Mesenchymal stem cell (in vitro differentiated cells and primary cell): ENCODE data around the gene ALDH6A1.
A peak's percentile ranks its signal among the peaks of the same experiment; 100 is the strongest.

Experiments
- DNase-seq: peaks from one replicate; pipeline ENCODE4 v3.0.0-alpha.2; 2013
- H2AFZ ChIP-seq: one replicate; pipeline ENCODE4 v1.6.1; 2013; ENCODE audit warnings: low read depth, mild to moderate bottlenecking, control low read depth, inconsistent platforms, low read length, moderate library complexity
- H2AK5ac ChIP-seq: 2 replicates; pipeline ENCODE4 v1.6.1; 2013; ENCODE audit warnings: low read length, moderate library complexity, mild to moderate bottlenecking, inconsistent platforms; ENCODE audit not compliant: severe bottlenecking
- H2BK120ac ChIP-seq: one replicate; pipeline ENCODE4 v1.6.1; 2013; ENCODE audit warnings: low read depth, mild to moderate bottlenecking, inconsistent platforms, low read length, moderate library complexity
- H2BK12ac ChIP-seq, 2 experiments: one replicate each; pipeline ENCODE4 v1.6.1; 2013; ENCODE audit warnings: inconsistent platforms in 2 of 2, low read length in 2 of 2, mild to moderate bottlenecking in 2 of 2, moderate library complexity in 2 of 2, control low read depth in 1 of 2
- H2BK15ac ChIP-seq: one replicate; pipeline ENCODE4 v1.6.1; 2013; ENCODE audit warnings: mild to moderate bottlenecking, low read depth, inconsistent platforms; ENCODE audit not compliant: poor library complexity, severe bottlenecking
- H2BK5ac ChIP-seq: 2 replicates; pipeline ENCODE4 v1.6.1; 2013; ENCODE audit warnings: low read depth, mild to moderate bottlenecking, low read length, control low read depth, inconsistent platforms; ENCODE audit not compliant: poor library complexity, severe bottlenecking
- H3K14ac ChIP-seq, 2 experiments: one replicate each; pipeline ENCODE4 v1.6.1; 2013; ENCODE audit warnings: inconsistent platforms in 2 of 2, low read length in 2 of 2, control low read depth in 1 of 2, mild to moderate bottlenecking in 1 of 2, moderate library complexity in 1 of 2
- H3K18ac ChIP-seq, 2 experiments: one replicate each; pipeline ENCODE4 v1.6.1; 2013; ENCODE audit warnings: inconsistent platforms in 2 of 2, low read length in 2 of 2, control low read depth in 1 of 2, low read depth in 1 of 2, mild to moderate bottlenecking in 1 of 2
- H3K23ac ChIP-seq, 2 experiments: one replicate each; pipeline ENCODE4 v1.6.1; 2013; ENCODE audit warnings: inconsistent platforms in 2 of 2, low read length in 2 of 2, mild to moderate bottlenecking in 2 of 2, moderate library complexity in 2 of 2, control low read depth in 1 of 2
- H3K27ac ChIP-seq: 2 replicates; pipeline ENCODE4 v1.5.1; 2013; ENCODE audit warnings: mild to moderate bottlenecking, moderate library complexity, low read length, control low read depth, inconsistent platforms; ENCODE audit not compliant: poor library complexity, severe bottlenecking
- H3K27me3 ChIP-seq, 2 experiments: 2 replicates each; pipeline versions ENCODE4 v1.6.1 to v1.7.0; 2013; ENCODE audit warnings: low read length in 2 of 2, mild to moderate bottlenecking in 2 of 2, moderate library complexity in 2 of 2, control low read depth in 1 of 2, inconsistent platforms in 1 of 2; ENCODE audit not compliant: control insufficient read depth in 1 of 2, insufficient read depth in 1 of 2
- H3K36me3 ChIP-seq, 2 experiments: 2 replicates each; pipeline versions ENCODE4 v1.6.1 to v1.7.0; 2013; ENCODE audit warnings: low read length in 2 of 2, control low read depth in 1 of 2, inconsistent platforms in 1 of 2, low read depth in 1 of 2, mild to moderate bottlenecking in 1 of 2; ENCODE audit not compliant: insufficient read depth in 2 of 2, control insufficient read depth in 1 of 2
- H3K4ac ChIP-seq, 2 experiments: one replicate each; pipeline ENCODE4 v1.6.1; 2013; ENCODE audit warnings: inconsistent platforms in 2 of 2, low read length in 2 of 2, mild to moderate bottlenecking in 2 of 2, moderate library complexity in 2 of 2, control low read depth in 1 of 2, low read depth in 1 of 2
- H3K4me1 ChIP-seq: 2 replicates; pipeline ENCODE4 v1.6.1; 2013; ENCODE audit warnings: low read depth, low read length, control low read depth; ENCODE audit not compliant: control insufficient read depth, insufficient read depth
- H3K4me2 ChIP-seq: 2 replicates; pipeline ENCODE4 v1.6.1; 2013; ENCODE audit warnings: low read length, mild to moderate bottlenecking, inconsistent platforms; ENCODE audit not compliant: poor library complexity, severe bottlenecking
- H3K4me3 ChIP-seq, 2 experiments: 2 replicates each; pipeline versions ENCODE4 v1.5.1 to v1.7.0; 2013; ENCODE audit warnings: low read length in 2 of 2, mild to moderate bottlenecking in 2 of 2, control low read depth in 1 of 2, low read depth in 1 of 2; ENCODE audit not compliant: insufficient read depth in 1 of 2
- H3K79me1 ChIP-seq: replicated peaks from 2 replicates; pipeline ENCODE4 v1.6.1; 2013; ENCODE audit warnings: mild to moderate bottlenecking, control low read depth, low read length, inconsistent platforms; ENCODE audit not compliant: poor library complexity, severe bottlenecking
- H3K9ac ChIP-seq: 2 replicates; pipeline ENCODE4 v1.7.0; 2013; ENCODE audit warnings: mild to moderate bottlenecking, low read length, moderate library complexity
- H3K9me3 ChIP-seq: 2 replicates; pipeline ENCODE4 v1.7.0; 2013; ENCODE audit warnings: mild to moderate bottlenecking, low read length; ENCODE audit not compliant: control insufficient read depth
- H4K8ac ChIP-seq: one replicate; pipeline ENCODE4 v1.6.1; 2013; ENCODE audit warnings: inconsistent platforms, mild to moderate bottlenecking, low read length, moderate library complexity
- H4K91ac ChIP-seq: one replicate; pipeline ENCODE4 v1.6.1; 2013; ENCODE audit warnings: mild to moderate bottlenecking, low read length, inconsistent platforms
- WGBS: methylation state at CpG from one replicate; pipeline ENCODE4 v1.1.7; 2013; ENCODE audit warnings: mixed read lengths; 5-methylcytosine and 5-hydroxymethylcytosine counted together

Gene ALDH6A1

DNA sequence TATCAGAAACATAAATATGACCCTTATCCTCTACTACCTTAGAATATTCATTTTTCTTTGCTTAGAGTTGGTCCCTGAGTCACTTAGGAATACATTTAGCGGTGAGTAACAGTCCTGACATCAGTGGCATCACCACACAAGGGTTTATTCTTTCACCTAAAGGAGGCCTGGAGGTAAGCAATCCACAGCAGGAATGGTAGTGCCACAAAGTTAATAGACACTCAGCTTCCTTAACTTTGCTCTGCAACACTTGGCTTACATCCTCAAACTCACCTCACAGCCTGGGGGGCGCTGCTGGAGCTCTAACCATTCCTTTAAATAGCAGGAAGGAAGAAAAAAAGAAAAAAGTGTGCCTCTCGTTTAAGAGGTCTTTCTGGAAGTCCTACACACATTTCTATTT lies 36.0 kb downstream of the ALDH6A1 start:
- H3K36me3 ChIP-seq = peaks cover 0 to 13% of the 10 kb centered on the region in 2 experiments
- H3K27ac ChIP-seq = no peak overlapping the region
- H2AK5ac ChIP-seq = no peak overlapping the region
- no peak overlapping the region for H3K23ac ChIP-seq
- no peak overlapping the region for H4K8ac ChIP-seq
- no peak overlapping the region for H4K91ac ChIP-seq
- H3K4ac ChIP-seq = no peak overlapping the region
- DNase-seq = no peak
- H3K14ac ChIP-seq = no peak overlapping the region
- no peak overlapping the region for H2BK15ac ChIP-seq
- WGBS = 50% methylated on average over 1 of the region's 3 CpGs
- H2BK5ac ChIP-seq = no peak overlapping the region
- H2BK120ac ChIP-seq = no peak overlapping the region
- no peak overlapping the region for H2BK12ac ChIP-seq
- no peak overlapping the region for H3K18ac ChIP-seq
- no peaks in the 10 kb centered on the region for H3K79me1 ChIP-seq
- no peak overlapping the region for H3K4me2 ChIP-seq
- H3K4me3 ChIP-seq = no peak overlapping the region
- H3K4me1 ChIP-seq = no peaks in the 10 kb centered on the region
- no peaks in the 10 kb centered on the region for H3K27me3 ChIP-seq
- H3K9ac ChIP-seq = no peak overlapping the region
- H3K9me3 ChIP-seq = no peaks in the 10 kb centered on the region
- no peak overlapping the region for H2AFZ ChIP-seq

DNA sequence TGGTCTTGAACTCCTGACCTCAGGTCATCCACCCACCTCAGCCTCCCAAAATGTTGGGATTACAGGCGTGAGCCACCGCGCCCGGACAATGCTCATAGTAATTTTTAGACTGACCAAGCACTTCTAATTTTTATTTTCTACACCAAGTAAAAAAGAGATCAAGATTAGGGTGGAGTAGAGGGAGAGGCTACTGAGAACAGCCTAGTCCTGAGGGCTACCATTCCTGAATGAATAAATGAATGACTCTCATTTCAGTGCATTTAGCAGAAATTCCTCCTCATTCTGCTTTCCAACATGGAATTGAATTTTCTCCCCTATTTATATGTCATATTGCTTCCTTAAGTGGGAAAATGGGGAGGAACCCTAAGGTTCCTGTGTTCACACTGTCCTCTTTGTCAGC lies 38.7 kb downstream of the ALDH6A1 start:
- 100% methylated on average over 4 of the region's 4 CpGs for WGBS
- H2BK15ac ChIP-seq = no peak overlapping the region

DNA sequence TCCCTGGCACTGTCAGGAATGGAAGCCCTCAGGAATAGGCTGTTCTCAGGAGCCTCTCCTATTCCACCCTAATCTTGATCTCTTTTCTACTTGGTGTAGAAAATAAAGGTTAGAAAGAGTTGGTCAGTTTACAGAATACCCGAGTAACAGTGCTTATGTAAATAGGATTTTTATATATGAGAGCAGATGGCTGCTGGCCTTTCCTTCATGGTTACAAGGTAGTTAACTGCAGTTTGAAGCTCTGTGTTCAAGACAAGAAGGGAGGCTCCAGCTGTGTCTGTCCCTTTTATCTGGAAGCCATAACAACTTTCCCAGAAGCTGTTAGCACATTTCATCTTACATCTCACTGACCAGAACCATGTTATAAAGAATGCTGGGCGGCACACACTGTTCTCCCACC lies 42.0 kb downstream of the ALDH6A1 start:
- H3K27me3 ChIP-seq = no peaks in the 10 kb centered on the region
- no peak overlapping the region for H2AFZ ChIP-seq
- H3K27ac ChIP-seq = no peak overlapping the region
- no peak overlapping the region for H4K91ac ChIP-seq
- H3K14ac ChIP-seq = no peak overlapping the region
- H3K4me3 ChIP-seq = no peak overlapping the region
- no peak overlapping the region for H2BK15ac ChIP-seq
- peaks cover 0 to 20% of the 10 kb centered on the region in 2 experiments for H3K36me3 ChIP-seq
- no peak overlapping the region for H2BK12ac ChIP-seq
- no peaks in the 10 kb centered on the region for H3K4me1 ChIP-seq
- H3K18ac ChIP-seq = no peak overlapping the region
- WGBS = 43% methylated on average over 2 of the region's 2 CpGs
- no peak overlapping the region for H2BK120ac ChIP-seq
- no peak overlapping the region for H3K4ac ChIP-seq
- H3K23ac ChIP-seq = no peak overlapping the region
- H2BK5ac ChIP-seq = no peak overlapping the region
- no peak overlapping the region for H2AK5ac ChIP-seq
- H3K4me2 ChIP-seq = no peak overlapping the region
- no peak overlapping the region for H4K8ac ChIP-seq
- H3K79me1 ChIP-seq = no peaks in the 10 kb centered on the region
- H3K9me3 ChIP-seq = no peaks in the 10 kb centered on the region
- no peak for DNase-seq
- no peak overlapping the region for H3K9ac ChIP-seq

More for the DNA sequence above, 38.7 kb downstream of the ALDH6A1 start:
- Histone ChIP-seq H3K14ac (no peak overlapping the region), H2BK5ac (no peak overlapping the region), H3K4me3 (no peak overlapping the region), H2AK5ac (no peak overlapping the region), H2AFZ (no peak overlapping the region), H4K8ac (no peak overlapping the region), H3K4me1 (no peaks in the 10 kb centered on the region), H2BK120ac (no peak overlapping the region), H3K36me3 (peaks cover 0 to 27% of the 10 kb centered on the region in 2 experiments), H3K79me1 (no peaks in the 10 kb centered on the region), H2BK12ac (no peak overlapping the region), H3K23ac (no peak overlapping the region), H3K9ac (no peak overlapping the region), H3K18ac (no peak overlapping the region), H3K4me2 (no peak overlapping the region), H3K27ac (no peak overlapping the region), H3K9me3 (no peaks in the 10 kb centered on the region), H3K4ac (no peak overlapping the region), H3K27me3 (no peaks in the 10 kb centered on the region), H4K91ac (no peak overlapping the region)
- no peak for DNase-seq

DNA sequence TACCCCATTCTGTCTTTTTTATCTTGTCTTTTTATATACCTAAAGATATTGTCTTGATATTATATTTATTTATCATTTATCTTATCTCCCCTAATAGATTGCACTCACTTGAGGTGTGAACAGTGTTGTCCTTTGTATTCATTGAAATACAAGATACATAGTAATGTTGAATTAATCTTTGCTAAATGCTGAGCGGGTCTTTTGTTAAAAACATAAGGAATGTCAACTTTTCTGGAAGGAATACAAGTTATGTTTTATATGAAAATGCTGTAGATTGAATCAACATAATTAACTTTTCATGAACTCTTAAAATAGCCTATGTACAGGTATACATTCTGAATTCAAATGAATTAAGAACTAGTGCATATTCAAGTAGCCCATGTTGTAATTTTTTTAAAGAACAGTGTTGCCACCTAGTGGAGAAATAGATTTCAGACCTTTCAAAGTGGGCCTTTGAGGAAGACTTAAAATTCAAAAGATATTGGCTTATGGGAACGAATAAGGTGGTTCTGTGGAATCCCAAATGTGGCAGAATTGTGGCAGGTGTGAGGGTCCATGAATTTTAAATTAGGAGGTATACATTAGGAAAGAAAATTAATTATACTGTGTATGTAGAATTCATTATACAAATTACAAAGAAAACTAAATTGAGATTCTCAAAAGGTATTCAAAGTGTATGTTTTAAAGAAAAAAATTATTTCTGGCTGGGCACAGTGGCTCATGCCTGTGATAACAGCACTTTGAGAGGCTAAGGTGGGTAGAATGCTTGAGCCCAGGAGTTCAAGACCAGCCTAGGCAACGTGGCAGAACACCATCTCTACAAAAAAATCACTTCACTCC lies 46.0 kb downstream of the ALDH6A1 start:
- Histone ChIP-seq H3K27ac (no peak overlapping the region), H2AFZ (no peak overlapping the region), H3K18ac (no peak overlapping the region), H3K23ac (no peak overlapping the region), H3K36me3 (peaks cover 0 to 29% of the 10 kb centered on the region in 2 experiments), H3K14ac (no peak overlapping the region), H3K4me2 (no peak overlapping the region), H3K4me1 (peaks cover 1% of the 10 kb centered on the region), H3K4me3 (no peak overlapping the region), H2BK12ac (no peak overlapping the region), H2BK15ac (no peak overlapping the region), H3K79me1 (no peaks in the 10 kb centered on the region), H3K27me3 (no peaks in the 10 kb centered on the region), H2BK5ac (no peak overlapping the region), H3K9ac (no peak overlapping the region), H3K4ac (no peak overlapping the region), H2AK5ac (no peak overlapping the region), H4K91ac (no peak overlapping the region), H2BK120ac (no peak overlapping the region), H4K8ac (no peak overlapping the region), H3K9me3 (no peaks in the 10 kb centered on the region)
- WGBS = 17% methylated on average over 1 of the region's 3 CpGs
- DNase-seq = peak; percentile 69
